NCI-H2196 (cell line): ENCODE data around the gene GDAP1L1.

Experiments used
- DNase-seq: peaks from one replicate; lab custom pipeline; 2025; ENCODE audit not compliant: unreplicated experiment; lab: John Stamatoyannopoulos, UW

Gene GDAP1L1

DNA sequence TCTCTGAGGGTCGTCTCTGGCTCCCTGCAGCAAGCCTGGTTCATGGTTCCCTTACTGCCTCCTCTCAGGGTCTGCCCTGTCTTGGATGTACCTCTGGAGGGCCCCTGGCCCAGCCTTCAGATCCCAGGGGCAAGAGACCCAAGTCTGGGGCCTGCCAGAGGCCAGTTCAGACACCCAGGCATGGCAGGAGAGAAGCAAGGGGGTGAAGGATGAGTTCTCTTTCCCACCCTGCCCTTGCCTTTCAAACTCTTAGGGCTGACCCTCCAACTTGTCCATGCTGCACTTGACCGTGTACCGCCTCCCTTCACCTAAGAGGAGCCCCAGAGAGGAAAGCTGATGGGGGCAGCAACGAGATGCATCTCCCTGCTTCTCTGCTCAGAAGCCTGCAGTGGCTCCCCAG is 4.2 kb downstream of the GDAP1L1 start:
- DNase-seq = no peak

GRCh38 chr20:44253528-44253927 is 6.4 kb downstream of the GDAP1L1 start:
- DNase-seq = no peak

GRCh38 chr20:44254073-44254472 is 7.0 kb downstream of the GDAP1L1 start:
- no peak for DNase-seq

DNA sequence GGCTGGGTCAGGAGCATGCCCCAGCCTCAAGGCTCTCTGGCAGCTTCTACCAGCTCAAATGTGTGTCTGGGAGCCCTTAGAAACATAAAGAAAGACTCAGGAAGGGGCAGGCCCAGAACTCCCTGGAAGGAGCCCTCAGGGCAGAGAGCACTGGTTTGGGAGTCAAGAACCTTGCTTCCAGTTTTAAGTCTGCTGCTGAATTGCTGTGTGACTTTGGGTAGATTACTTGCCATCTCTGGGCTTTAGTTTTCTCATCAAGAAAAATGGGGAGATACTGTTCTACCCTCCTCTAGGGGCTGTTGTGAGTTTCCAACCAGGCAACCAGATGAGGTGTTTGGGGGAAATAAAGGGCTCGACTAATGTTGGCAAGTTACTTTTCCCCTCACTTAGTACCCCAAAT is 8.8 kb downstream of the GDAP1L1 start:
- no peak for DNase-seq

GRCh38 chr20:44256961-44257360 is 9.9 kb downstream of the GDAP1L1 start:
- no peak for DNase-seq

DNA sequence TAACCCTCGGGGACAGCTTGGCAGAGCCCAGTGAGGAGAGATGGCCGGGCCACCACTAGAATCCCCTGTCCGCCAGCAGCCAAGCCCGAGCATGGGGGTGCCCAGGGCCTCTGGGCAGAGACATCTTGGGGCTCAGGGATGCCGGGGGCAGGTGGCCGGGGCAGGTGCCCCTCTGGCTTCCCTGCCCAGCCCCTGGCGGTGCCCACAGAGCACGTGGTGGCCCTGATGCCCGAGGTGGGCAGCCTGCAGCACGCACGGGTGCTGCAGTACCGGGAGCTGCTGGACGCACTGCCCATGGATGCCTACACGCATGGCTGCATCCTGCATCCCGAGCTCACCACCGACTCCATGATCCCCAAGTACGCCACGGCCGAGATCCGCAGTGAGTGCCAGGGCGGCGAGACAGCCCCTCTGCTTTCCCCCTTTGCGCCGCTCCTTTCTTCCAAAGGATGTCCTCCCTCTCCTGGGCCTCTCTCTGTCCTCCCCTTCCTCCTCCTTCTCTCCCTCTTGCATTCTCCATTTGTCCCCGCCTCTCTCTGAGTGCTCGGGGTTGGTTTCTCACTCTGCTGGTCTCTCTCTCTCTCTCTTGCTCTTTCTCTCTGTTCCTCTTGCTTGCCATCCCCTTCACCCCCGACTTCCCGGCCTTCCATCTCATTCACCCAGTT is 11.2 kb downstream of the GDAP1L1 start:
- no peak for DNase-seq

DNA sequence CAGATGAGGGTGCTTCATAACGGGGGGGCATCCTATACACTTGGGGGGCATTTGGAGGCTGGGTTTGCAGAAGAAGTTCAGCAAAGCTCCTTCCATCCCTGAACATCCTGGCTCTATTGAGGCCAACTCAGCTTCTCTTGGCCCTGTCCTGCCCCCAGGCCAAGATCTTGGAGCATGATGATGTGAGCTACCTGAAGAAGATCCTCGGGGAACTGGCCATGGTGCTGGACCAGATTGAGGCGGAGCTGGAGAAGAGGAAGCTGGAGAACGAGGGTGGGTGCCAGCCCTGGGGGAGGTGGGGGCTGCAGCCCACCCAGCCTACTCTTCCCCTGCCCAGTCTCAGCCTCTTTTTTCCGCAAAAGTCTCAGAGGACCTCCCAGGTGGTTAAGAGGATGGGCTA is 17.2 kb downstream of the GDAP1L1 start:
- DNase-seq = no peak

DNA sequence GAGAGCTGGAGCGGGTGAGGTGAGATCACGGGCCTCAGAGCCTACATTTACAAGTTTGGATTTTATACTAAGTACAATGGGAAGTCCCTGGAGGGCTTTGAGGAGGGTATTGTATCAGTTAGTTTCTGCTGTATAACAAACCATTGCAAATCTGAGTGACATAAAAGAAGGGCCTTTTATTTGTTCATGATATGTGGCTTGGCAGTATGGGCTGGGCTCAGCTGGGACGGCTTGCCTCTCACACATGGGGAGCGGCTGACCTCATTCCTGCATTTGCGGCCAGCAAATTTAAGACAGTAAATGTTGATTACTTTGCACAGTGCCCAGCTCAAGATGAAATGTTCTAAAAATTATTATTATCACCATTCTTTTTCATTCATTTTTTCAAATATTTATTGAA is 21.7 kb downstream of the GDAP1L1 start:
- DNase-seq = no peak

GRCh38 chr20:44271915-44272663 is 25.0 kb downstream of the GDAP1L1 start:
- no peak for DNase-seq

GRCh38 chr20:44273231-44274215 is 26.4 kb downstream of the GDAP1L1 start:
- no peak for DNase-seq

GRCh38 chr20:44274303-44275017 is 27.4 kb downstream of the GDAP1L1 start:
- no peak for DNase-seq

DNA sequence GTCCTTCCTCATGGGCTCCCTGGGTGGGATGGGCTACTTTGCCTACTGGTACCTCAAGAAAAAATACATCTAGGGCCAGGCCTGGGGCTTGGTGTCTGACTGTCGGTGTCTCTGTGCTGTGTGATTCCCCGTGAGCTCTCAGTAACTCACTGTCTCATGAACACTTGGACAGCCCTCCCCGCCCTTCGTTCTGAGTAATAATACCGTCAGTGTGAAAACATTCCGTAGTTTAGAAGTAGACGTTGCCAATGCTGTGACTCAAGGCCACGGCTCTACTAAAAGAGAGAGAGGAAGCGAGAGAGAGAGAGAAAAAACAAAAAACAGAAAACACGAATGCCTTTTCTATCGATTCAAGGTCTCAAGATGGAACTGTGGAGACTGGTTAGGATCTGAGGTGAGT is 32.1 kb downstream of the GDAP1L1 start:
- no peak for DNase-seq

DNA sequence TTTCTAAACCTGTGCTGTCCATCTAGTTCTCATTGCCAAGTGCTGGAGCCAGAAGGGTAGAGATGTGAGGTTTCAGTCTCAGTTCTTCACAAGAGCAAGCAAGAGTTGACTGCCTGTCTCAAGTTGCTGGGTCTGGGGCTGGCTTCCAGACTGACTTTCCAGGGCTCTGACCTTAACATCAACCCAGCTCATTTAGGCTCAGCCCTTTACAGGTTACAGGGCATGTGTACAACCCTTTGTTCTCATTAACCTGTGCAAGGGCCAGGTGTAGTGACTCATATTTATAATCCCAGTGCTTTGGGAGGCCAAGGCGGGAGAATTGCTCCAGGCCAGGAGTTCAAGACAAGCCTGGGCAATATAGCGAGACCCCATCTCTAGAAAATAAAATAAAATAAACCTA is 33.3 kb downstream of the GDAP1L1 start:
- DNase-seq = no peak

GRCh38 chr20:44282192-44282591 is 35.1 kb downstream of the GDAP1L1 start:
- no peak for DNase-seq

GRCh38 chr20:44284032-44284431 is 36.9 kb downstream of the GDAP1L1 start:
- no peak for DNase-seq

GRCh38 chr20:44287272-44288097 is 40.4 kb downstream of the GDAP1L1 start:
- DNase-seq = no peak

DNA sequence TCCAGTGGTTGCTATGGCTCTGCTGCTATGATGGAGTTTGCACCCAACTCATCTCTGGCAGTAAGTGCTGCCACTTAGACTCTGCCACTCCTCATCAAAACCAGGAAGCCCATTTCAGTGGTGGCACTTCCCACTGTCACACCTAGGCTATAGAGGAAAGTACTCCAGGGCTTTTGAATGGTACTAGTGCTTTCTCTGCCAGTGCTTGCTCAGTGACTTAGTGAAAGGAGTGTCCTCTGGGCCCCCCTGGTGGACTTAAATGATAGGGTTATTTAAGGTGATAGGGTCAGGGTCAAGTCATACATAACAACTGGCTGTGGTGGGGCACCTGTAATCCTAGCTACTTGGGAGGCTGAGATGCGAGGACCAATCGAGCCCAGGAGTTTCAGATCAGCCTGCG is 41.1 kb downstream of the GDAP1L1 start:
- no peak for DNase-seq

GRCh38 chr20:44291754-44292153 is 44.6 kb downstream of the GDAP1L1 start:
- DNase-seq = no peak

DNA sequence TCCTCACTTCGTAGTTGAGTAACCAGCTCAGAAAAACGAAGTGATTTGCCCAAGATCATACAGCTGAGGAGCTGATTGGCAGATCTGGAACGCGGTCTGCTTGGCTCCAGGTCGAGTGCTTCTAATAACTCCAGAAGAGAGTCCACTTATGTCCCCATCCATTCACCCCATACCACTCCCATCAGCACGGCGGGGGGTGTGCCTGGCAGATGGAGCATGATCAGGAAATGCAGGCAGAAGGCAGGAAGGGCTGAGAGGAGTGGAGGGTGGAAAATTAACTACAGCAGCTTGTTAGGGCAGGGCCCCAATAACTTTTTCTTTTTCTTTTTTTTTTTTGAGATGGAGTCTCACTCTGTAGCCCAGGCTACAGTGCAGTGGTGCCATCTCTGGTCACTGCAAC is 48.9 kb downstream of the GDAP1L1 start:
- DNase-seq = no peak

DNA sequence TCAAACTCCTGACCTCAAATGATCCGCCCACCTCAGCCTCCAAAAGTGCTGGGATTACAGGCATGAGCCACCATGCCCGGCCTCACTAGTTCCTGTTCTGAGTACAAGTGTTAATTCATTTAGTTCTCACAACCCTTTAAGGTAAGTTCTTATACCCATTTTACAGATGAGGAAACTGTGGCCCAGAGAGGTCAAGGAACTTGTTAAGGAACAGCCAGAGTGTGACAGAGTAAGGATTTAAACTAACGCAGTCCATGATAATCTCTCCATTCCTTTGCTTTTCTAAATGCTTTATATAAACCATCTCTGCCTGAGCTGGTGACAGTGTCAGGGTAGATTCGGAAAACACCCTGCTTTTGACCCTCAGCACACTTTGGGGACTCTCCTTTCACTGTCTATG is 50.6 kb downstream of the GDAP1L1 start:
- no peak for DNase-seq
